ENCODE measurements around the gene FAM180B. TPM values are rescaled to one million over a fixed set of nuclear protein-coding genes. Genes with fewer than 3 reads are reported as not detected.
"Not testable (repeated sequence)": the region's sequence is repeated elsewhere in the genome, so short reads cannot be mapped to it uniquely, and the experiment has no call there.

Gene FAM180B
- total RNA-seq, 2 donors from 2014 or later, result 0.20 TPM; not detected in 1

GRCh38 chr11:47539681-47540039, 46.8 kb upstream of the FAM180B start:
- no peaks in the 10 kb centered on the region for H3K27me3 Mint-ChIP-seq (ENCODE audit: insufficient read depth)
- Histone ChIP-seq H3K9me3 (ENCODE audit: control insufficient read depth, low read length) (no peaks in the 10 kb centered on the region), H3K4me3 (ENCODE audit: low read length) (no peak overlapping the region), H3K9ac (ENCODE audit: extremely low read depth, low read length, poor library complexity, severe bottlenecking) (no peak overlapping the region), H3K4me1 (ENCODE audit: control insufficient read depth, insufficient read depth, low read length) (no peaks in the 10 kb centered on the region), H3K27me3 (ENCODE audit: control insufficient read depth, insufficient read depth, low read length, poor library complexity, severe bottlenecking) (no peaks in the 10 kb centered on the region), H3K27ac (ENCODE audit: low read depth, low read length) (no peak overlapping the region), H3K36me3 (ENCODE audit: control insufficient read depth, insufficient read depth, low read length) (peaks cover 40% of the 10 kb centered on the region)
- no peak overlapping the region for H3K4me3 Mint-ChIP-seq
- H3K4me1 Mint-ChIP-seq, result peaks cover 12% of the 10 kb centered on the region
- 81 to 100% methylated on average over 2 of the region's 2 CpGs for WGBS, 2 experiments (ENCODE audit: insufficient coverage in 1 of 2, insufficient read length in 1 of 2)
- no peak overlapping the region for H3K27ac Mint-ChIP-seq
- no peak for DNase-seq
- no peak for TF ChIP-seq CTCF (conservative IDR thresholded peaks at IDR 0.05)
- no peaks in the 10 kb centered on the region for H3K9me3 Mint-ChIP-seq
- peaks cover 35% of the 10 kb centered on the region for H3K36me3 Mint-ChIP-seq (ENCODE audit: low read depth)

- no peaks in the 10 kb centered on the region for H3K27me3 ChIP-seq (ENCODE audit: control insufficient read depth, insufficient read depth, low read length, poor library complexity, severe bottlenecking)
- H3K9me3 Mint-ChIP-seq, result no peaks in the 10 kb centered on the region
- H3K9me3 ChIP-seq (ENCODE audit: control insufficient read depth, low read length), result no peaks in the 10 kb centered on the region
- H3K4me1 Mint-ChIP-seq, result peaks cover 10% of the 10 kb centered on the region
- H3K27me3 Mint-ChIP-seq (ENCODE audit: insufficient read depth), result no peaks in the 10 kb centered on the region
- no peaks in the 10 kb centered on the region for H3K4me1 ChIP-seq (ENCODE audit: control insufficient read depth, insufficient read depth, low read length)
- peaks cover 27% of the 10 kb centered on the region for H3K36me3 Mint-ChIP-seq (ENCODE audit: low read depth)
- DNase-seq, result no peak
- no peak for TF ChIP-seq CTCF (conservative IDR thresholded peaks at IDR 0.05)
- H3K4me3 Mint-ChIP-seq, result no peak overlapping the region
- peaks cover 28% of the 10 kb centered on the region for H3K36me3 ChIP-seq (ENCODE audit: control insufficient read depth, insufficient read depth, low read length)
- no peak overlapping the region for H3K27ac ChIP-seq (ENCODE audit: low read depth, low read length)
- peak overlapping the region; percentile 11 for H3K27ac Mint-ChIP-seq
- WGBS, 2 experiments (ENCODE audit: insufficient coverage in 1 of 2, insufficient read length in 1 of 2), result 97 to 100% methylated on average over 1 to 2 of the region's 2 CpGs
- no peak overlapping the region for H3K9ac ChIP-seq (ENCODE audit: extremely low read depth, low read length, poor library complexity, severe bottlenecking)
- no peak overlapping the region for H3K4me3 ChIP-seq (ENCODE audit: low read length)
Measured at GRCh38 chr11:47541070-47541469, 45.4 kb upstream of the FAM180B start.

- H3K27me3 ChIP-seq (ENCODE audit: control insufficient read depth, insufficient read depth, low read length, poor library complexity, severe bottlenecking), result no peaks in the 10 kb centered on the region
- 85 to 99% methylated on average over 3 to 6 of the region's 6 CpGs for WGBS, 2 experiments (ENCODE audit: insufficient coverage in 1 of 2, insufficient read length in 1 of 2)
- no peak overlapping the region for H3K9ac ChIP-seq (ENCODE audit: extremely low read depth, low read length, poor library complexity, severe bottlenecking)
- TF ChIP-seq CTCF (conservative IDR thresholded peaks at IDR 0.05), result no peak
- H3K27me3 Mint-ChIP-seq (ENCODE audit: insufficient read depth), result no peaks in the 10 kb centered on the region
- no peaks in the 10 kb centered on the region for H3K9me3 ChIP-seq (ENCODE audit: control insufficient read depth, low read length)
- H3K9me3 Mint-ChIP-seq, result no peaks in the 10 kb centered on the region
- peaks cover 22% of the 10 kb centered on the region for H3K36me3 Mint-ChIP-seq (ENCODE audit: low read depth)
- H3K4me3 ChIP-seq (ENCODE audit: low read length), result no peak overlapping the region
- no peak overlapping the region for H3K4me3 Mint-ChIP-seq
- peaks cover 2% of the 10 kb centered on the region for H3K4me1 Mint-ChIP-seq
- H3K4me1 ChIP-seq (ENCODE audit: control insufficient read depth, insufficient read depth, low read length), result no peaks in the 10 kb centered on the region
- DNase-seq, result no peak
- no peak overlapping the region for H3K27ac Mint-ChIP-seq
- H3K27ac ChIP-seq (ENCODE audit: low read depth, low read length), result no peak overlapping the region
- peaks cover 43% of the 10 kb centered on the region for H3K36me3 ChIP-seq (ENCODE audit: control insufficient read depth, insufficient read depth, low read length)
Measured at GRCh38 chr11:47545298-47545697, 41.2 kb upstream of the FAM180B start.

- peaks cover 47% of the 10 kb centered on the region for H3K36me3 ChIP-seq (ENCODE audit: control insufficient read depth, insufficient read depth, low read length)
- H3K4me3 ChIP-seq (ENCODE audit: low read length); DNase-seq; H3K9me3 ChIP-seq (ENCODE audit: control insufficient read depth, low read length); H3K27ac ChIP-seq (ENCODE audit: low read depth, low read length); H3K4me1 Mint-ChIP-seq; H3K4me3 Mint-ChIP-seq; H3K27me3 Mint-ChIP-seq (ENCODE audit: insufficient read depth); H3K27ac Mint-ChIP-seq; H3K9me3 Mint-ChIP-seq; H3K27me3 ChIP-seq (ENCODE audit: control insufficient read depth, insufficient read depth, low read length, poor library complexity, severe bottlenecking); H3K4me1 ChIP-seq (ENCODE audit: control insufficient read depth, insufficient read depth, low read length); H3K9ac ChIP-seq (ENCODE audit: extremely low read depth, low read length, poor library complexity, severe bottlenecking): not testable (repeated sequence)
- WGBS, 2 experiments (ENCODE audit: insufficient coverage in 1 of 2, insufficient read length in 1 of 2), result 98 to 100% methylated on average over 4 to 7 of the region's 7 CpGs
- H3K36me3 Mint-ChIP-seq (ENCODE audit: low read depth), result peaks cover 19% of the 10 kb centered on the region
Measured at GRCh38 chr11:47546274-47546673, 40.2 kb upstream of the FAM180B start.

Measured in endodermal cell (in vitro differentiated cells).